NB4 (cell line): ENCODE measurements around the gene TMEM150A.

Experiments
- MAX ChIP-seq: IDR thresholded peaks from 2 replicates; pipeline ENCODE4 v1.6.1; 2011; ENCODE audit warnings: low read depth, low read length
- POLR2A ChIP-seq: IDR thresholded peaks from 2 replicates; pipeline ENCODE4 v1.6.1; 2011; ENCODE audit warnings: mild to moderate bottlenecking; ENCODE audit not compliant: insufficient read length; ENCODE audit errors: extremely low read depth
- TF ChIP-seq, protein P1 (sequence below): IDR thresholded peaks from one replicate; pipeline ENCODE4 v1.5.1; 2012; ENCODE audit warnings: low read depth, low read length

GRCh38 chr2:85596486-85597143, 5.9 kb downstream of the TMEM150A start:
- TF ChIP-seq POLR2A: no peak
- TF ChIP-seq, protein P1, sequence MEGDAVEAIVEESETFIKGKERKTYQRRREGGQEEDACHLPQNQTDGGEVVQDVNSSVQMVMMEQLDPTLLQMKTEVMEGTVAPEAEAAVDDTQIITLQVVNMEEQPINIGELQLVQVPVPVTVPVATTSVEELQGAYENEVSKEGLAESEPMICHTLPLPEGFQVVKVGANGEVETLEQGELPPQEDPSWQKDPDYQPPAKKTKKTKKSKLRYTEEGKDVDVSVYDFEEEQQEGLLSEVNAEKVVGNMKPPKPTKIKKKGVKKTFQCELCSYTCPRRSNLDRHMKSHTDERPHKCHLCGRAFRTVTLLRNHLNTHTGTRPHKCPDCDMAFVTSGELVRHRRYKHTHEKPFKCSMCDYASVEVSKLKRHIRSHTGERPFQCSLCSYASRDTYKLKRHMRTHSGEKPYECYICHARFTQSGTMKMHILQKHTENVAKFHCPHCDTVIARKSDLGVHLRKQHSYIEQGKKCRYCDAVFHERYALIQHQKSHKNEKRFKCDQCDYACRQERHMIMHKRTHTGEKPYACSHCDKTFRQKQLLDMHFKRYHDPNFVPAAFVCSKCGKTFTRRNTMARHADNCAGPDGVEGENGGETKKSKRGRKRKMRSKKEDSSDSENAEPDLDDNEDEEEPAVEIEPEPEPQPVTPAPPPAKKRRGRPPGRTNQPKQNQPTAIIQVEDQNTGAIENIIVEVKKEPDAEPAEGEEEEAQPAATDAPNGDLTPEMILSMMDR: no peak
- no peak for TF ChIP-seq MAX
